ENCODE results near the gene DFFB.

Gene DFFB

DNA sequence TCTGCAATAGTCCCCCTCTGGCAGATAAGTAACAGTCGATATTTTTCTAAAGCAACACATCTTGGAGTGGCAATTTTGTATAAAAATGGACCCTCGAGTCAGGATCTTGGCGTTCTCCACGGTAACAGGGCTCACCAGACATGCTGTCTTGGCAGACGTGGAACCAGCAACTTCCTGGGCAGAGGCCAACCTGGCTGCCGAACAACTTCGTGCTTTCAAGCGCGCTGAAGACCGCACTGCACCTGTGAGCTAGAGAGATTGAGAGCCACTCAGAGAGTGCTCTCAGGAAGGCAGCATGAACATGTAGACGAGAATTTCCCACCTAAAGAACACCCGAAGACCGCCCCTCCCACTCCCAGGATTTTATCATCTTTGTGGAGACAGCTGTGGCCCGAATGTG, 35.5 kb downstream of the DFFB start (continued):
- TF ChIP-seq, protein P1, sequence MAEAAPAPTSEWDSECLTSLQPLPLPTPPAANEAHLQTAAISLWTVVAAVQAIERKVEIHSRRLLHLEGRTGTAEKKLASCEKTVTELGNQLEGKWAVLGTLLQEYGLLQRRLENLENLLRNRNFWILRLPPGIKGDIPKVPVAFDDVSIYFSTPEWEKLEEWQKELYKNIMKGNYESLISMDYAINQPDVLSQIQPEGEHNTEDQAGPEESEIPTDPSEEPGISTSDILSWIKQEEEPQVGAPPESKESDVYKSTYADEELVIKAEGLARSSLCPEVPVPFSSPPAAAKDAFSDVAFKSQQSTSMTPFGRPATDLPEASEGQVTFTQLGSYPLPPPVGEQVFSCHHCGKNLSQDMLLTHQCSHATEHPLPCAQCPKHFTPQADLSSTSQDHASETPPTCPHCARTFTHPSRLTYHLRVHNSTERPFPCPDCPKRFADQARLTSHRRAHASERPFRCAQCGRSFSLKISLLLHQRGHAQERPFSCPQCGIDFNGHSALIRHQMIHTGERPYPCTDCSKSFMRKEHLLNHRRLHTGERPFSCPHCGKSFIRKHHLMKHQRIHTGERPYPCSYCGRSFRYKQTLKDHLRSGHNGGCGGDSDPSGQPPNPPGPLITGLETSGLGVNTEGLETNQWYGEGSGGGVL (tag by site-specific recombination; IDR thresholded peaks at IDR 0.05), result no peak
- TF ChIP-seq ZNF791 (tag by site-specific recombination; IDR thresholded peaks at IDR 0.05), result no peak

DNA sequence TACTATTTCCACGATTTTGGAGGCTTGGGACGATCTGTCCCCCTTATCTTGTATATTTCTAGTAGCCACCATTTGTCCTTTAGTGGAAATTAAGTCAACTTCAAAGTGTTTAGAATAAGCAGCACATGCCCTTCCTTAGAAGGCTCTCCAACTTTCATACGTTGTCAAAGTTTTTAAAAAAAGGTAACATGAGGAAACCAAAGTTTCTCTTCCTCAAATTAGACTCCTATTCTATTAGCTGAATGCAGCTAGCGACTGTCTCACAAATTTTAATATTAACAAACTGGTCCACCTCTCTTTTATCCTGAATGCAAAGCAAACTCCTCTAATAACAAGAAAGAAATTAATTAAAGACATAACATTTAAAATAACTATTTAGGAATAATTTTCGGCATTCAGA, 35.9 kb downstream of the DFFB start:
- Histone ChIP-seq H3K9me3 (ENCODE audit: control insufficient read depth, insufficient read depth, low read depth, low read length) (no peaks in the 10 kb centered on the region), H3K27ac (ENCODE audit: extremely low read depth, low read depth, low read length) (no peak overlapping the region), H3K36me3 (ENCODE audit: control insufficient read depth in 2 of 2, insufficient read depth in 1 of 2, low read length in 2 of 2) (peaks cover 19 to 69% of the 10 kb centered on the region in 2 experiments), H3K4me3 (ENCODE audit: low read depth, low read length) (no peak overlapping the region), H3K4me1 (ENCODE audit: control insufficient read depth, insufficient read depth, low read length) (no peaks in the 10 kb centered on the region)
- CTCF ChIA-PET, result no interaction called here
- TF ChIP-seq ZNF544 (tag by site-specific recombination; IDR thresholded peaks at IDR 0.05), result no peak
- no peak for TF ChIP-seq ZNF558 (tag by site-specific recombination; IDR thresholded peaks at IDR 0.05)
- POLR2A ChIA-PET, result no interaction called here

DNA sequence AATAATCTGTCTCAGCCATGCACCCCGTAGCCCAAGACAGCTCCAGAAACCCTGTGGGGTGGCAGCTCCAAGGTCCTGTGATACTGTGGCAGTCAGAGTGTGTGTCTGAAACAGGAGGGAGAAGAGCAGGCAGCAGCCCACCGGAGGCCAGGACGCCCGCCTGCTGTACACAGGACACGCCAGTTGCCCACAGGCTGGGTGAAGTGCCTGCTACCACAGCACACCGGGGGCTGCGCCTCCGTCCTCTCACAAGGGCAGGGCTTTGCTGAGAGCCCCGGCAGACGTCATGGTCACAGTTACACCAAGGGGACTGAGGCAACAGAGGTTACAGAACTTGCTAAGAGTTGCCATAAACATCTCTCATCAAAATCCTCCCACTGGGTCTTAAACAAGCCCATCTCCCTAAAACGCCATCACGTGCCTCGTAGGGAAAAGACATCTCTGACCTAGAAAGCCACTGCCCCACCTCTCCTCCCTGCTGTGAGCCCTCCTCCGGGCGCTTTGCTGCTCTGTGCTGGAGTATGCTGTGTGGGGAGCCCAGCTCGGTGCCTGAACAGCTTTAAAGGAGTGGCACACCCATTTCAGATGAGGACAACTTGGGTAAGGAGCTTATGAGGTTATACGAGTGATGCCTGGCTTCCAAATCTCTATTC, 37.5 kb downstream of the DFFB start:
- Histone ChIP-seq H3K4me3 (ENCODE audit: low read depth, low read length) (no peak overlapping the region), H3K27ac (ENCODE audit: extremely low read depth, low read depth, low read length) (no peak overlapping the region), H3K9me3 (ENCODE audit: control insufficient read depth, insufficient read depth, low read depth, low read length) (no peaks in the 10 kb centered on the region), H3K36me3 (ENCODE audit: control insufficient read depth in 2 of 2, insufficient read depth in 1 of 2, low read length in 2 of 2) (peaks cover 11 to 56% of the 10 kb centered on the region in 2 experiments), H3K4me1 (ENCODE audit: control insufficient read depth, insufficient read depth, low read length) (no peaks in the 10 kb centered on the region)
- CTCF ChIA-PET, result no interaction called here
- TF ChIP-seq ZBTB48 (tag by site-specific recombination; IDR thresholded peaks at IDR 0.05) (no peak), ZNF654 (tag by site-specific recombination; IDR thresholded peaks at IDR 0.05; ENCODE audit: low read depth) (no peak), TRIM28 (IDR thresholded peaks at IDR 0.05; ENCODE audit: borderline replicate concordance, low read length) (no peak), ZNF501 (tag by site-specific recombination; IDR thresholded peaks at IDR 0.05) (no peak), ZNF157 (tag by site-specific recombination; IDR thresholded peaks at IDR 0.05) (no peak), ZNF155 (tag by site-specific recombination; IDR thresholded peaks at IDR 0.05) (no peak)
- TF ChIP-seq, protein P2, sequence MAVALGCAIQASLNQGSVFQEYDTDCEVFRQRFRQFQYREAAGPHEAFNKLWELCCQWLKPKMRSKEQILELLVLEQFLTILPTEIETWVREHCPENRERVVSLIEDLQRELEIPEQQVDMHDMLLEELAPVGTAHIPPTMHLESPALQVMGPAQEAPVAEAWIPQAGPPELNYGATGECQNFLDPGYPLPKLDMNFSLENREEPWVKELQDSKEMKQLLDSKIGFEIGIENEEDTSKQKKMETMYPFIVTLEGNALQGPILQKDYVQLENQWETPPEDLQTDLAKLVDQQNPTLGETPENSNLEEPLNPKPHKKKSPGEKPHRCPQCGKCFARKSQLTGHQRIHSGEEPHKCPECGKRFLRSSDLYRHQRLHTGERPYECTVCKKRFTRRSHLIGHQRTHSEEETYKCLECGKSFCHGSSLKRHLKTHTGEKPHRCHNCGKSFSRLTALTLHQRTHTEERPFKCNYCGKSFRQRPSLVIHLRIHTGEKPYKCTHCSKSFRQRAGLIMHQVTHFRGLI (tag by site-specific recombination; IDR thresholded peaks at IDR 0.05), result no peak
- POLR2A ChIA-PET, result no interaction called here

DNA sequence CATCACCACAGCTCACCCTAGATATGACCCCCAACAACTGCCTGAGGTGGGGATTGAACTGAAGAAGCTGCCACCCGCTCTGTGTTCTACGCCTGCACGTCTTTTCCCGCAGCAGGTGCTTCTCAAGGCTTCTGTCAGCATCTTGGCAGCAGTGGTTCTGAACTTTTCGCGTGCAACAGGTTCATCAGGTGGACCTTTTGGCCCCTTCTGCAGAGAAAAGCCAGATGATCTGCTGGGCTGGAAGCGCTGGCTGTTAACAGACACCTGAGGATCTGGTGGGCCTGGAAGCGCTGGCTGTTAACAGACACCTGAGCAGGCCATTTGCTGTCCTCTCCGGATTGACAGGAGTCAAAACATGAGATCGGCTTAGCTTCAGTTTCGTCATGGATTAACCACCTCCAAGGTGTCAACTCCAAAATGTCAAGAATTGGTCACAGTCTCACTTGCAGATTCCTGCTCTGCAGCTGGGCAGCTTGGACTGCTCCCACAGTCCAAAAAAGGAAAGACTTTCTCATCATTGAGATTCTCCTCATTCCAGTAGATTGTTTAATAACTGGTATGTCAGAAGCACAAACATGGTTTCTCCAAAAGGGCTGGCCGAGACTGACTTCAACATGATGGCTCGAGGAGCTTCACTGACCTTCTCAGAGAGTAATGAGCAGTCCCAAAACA, 38.1 kb downstream of the DFFB start:
- H3K27ac ChIP-seq (ENCODE audit: extremely low read depth, low read depth, low read length), result no peak overlapping the region
- H3K4me1 ChIP-seq (ENCODE audit: control insufficient read depth, insufficient read depth, low read length), result no peaks in the 10 kb centered on the region
- H3K36me3 ChIP-seq (ENCODE audit: control insufficient read depth in 2 of 2, insufficient read depth in 1 of 2, low read length in 2 of 2), result peaks cover 6 to 49% of the 10 kb centered on the region in 2 experiments
- TF ChIP-seq ZBTB8A (tag by site-specific recombination; IDR thresholded peaks at IDR 0.05) (no peak), SCRT2 (tag by site-specific recombination; IDR thresholded peaks at IDR 0.05) (peak; percentile 84), ZIC2 (tag by site-specific recombination; IDR thresholded peaks at IDR 0.05) (no peak), SCRT1 (tag by site-specific recombination; IDR thresholded peaks at IDR 0.05; ENCODE audit: borderline replicate concordance) (0 out of 2 replicates have a peak, but pooled peaks have one; percentile 12)
- TF ChIP-seq, protein P3, sequence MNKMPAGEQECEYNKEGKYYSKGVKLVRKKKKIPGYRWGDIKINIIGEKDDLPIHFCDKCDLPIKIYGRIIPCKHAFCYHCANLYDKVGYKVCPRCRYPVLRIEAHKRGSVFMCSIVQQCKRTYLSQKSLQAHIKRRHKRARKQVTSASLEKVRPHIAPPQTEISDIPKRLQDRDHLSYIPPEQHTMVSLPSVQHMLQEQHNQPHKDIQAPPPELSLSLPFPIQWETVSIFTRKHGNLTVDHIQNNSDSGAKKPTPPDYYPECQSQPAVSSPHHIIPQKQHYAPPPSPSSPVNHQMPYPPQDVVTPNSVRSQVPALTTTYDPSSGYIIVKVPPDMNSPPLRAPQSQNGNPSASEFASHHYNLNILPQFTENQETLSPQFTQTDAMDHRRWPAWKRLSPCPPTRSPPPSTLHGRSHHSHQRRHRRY (tag by site-specific recombination; IDR thresholded peaks at IDR 0.05), result no peak
- TF ChIP-seq, protein P4, sequence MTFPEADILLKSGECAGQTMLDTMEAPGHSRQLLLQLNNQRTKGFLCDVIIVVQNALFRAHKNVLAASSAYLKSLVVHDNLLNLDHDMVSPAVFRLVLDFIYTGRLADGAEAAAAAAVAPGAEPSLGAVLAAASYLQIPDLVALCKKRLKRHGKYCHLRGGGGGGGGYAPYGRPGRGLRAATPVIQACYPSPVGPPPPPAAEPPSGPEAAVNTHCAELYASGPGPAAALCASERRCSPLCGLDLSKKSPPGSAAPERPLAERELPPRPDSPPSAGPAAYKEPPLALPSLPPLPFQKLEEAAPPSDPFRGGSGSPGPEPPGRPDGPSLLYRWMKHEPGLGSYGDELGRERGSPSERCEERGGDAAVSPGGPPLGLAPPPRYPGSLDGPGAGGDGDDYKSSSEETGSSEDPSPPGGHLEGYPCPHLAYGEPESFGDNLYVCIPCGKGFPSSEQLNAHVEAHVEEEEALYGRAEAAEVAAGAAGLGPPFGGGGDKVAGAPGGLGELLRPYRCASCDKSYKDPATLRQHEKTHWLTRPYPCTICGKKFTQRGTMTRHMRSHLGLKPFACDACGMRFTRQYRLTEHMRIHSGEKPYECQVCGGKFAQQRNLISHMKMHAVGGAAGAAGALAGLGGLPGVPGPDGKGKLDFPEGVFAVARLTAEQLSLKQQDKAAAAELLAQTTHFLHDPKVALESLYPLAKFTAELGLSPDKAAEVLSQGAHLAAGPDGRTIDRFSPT (tag by site-specific recombination; IDR thresholded peaks at IDR 0.05), result no peak
- H3K9me3 ChIP-seq (ENCODE audit: control insufficient read depth, insufficient read depth, low read depth, low read length), result no peaks in the 10 kb centered on the region
- H3K4me3 ChIP-seq (ENCODE audit: low read depth, low read length), result no peak overlapping the region
- POLR2A ChIA-PET, result no interaction called here
- CTCF ChIA-PET, result no interaction called here

All from HEK293 (cell line).